PFSK-1 (cell line): ENCODE data around the gene ANXA3.

Experiments
- FOXP2 ChIP-seq: optimal IDR thresholded peaks from 2 replicates; pipeline ENCODE3; 2011; ENCODE audit warnings: borderline replicate concordance, control low read depth, inconsistent platforms; ENCODE audit not compliant: insufficient read depth; ENCODE audit errors: extremely low read length, extremely low read depth
- POLR2AphosphoS5 ChIP-seq: IDR thresholded peaks from 2 replicates; pipeline ENCODE4 v1.6.1; 2012; ENCODE audit warnings: low read depth, mild to moderate bottlenecking, control low read depth, low read length, moderate library complexity
- SIN3A ChIP-seq: IDR thresholded peaks from 2 replicates; pipeline ENCODE4 v1.6.1; 2012; ENCODE audit warnings: mild to moderate bottlenecking, low read length, moderate library complexity, borderline replicate concordance; ENCODE audit not compliant: insufficient read depth
- TAF1 ChIP-seq: IDR thresholded peaks from 2 replicates; pipeline ENCODE4 v1.6.1; 2012; ENCODE audit warnings: low read length, control low read depth, borderline replicate concordance; ENCODE audit not compliant: insufficient read depth
- TF ChIP-seq, protein P1 (sequence below), 2 experiments: IDR thresholded peaks; 2 replicates each; pipeline versions ENCODE4 v1.6.1 to v1.8.0; 2011 to 2012; ENCODE audit warnings: low read depth in 2 of 2, low read length in 2 of 2, control low read depth in 1 of 2, inconsistent platforms in 1 of 2, mild to moderate bottlenecking in 1 of 2, moderate library complexity in 1 of 2; ENCODE audit not compliant: insufficient read depth in 1 of 2

ANXA3 gene

GRCh38 chr4:78532046-78532445 lies 19.5 kb upstream of the ANXA3 start:
- no peak for TF ChIP-seq FOXP2
- TF ChIP-seq, protein P1, sequence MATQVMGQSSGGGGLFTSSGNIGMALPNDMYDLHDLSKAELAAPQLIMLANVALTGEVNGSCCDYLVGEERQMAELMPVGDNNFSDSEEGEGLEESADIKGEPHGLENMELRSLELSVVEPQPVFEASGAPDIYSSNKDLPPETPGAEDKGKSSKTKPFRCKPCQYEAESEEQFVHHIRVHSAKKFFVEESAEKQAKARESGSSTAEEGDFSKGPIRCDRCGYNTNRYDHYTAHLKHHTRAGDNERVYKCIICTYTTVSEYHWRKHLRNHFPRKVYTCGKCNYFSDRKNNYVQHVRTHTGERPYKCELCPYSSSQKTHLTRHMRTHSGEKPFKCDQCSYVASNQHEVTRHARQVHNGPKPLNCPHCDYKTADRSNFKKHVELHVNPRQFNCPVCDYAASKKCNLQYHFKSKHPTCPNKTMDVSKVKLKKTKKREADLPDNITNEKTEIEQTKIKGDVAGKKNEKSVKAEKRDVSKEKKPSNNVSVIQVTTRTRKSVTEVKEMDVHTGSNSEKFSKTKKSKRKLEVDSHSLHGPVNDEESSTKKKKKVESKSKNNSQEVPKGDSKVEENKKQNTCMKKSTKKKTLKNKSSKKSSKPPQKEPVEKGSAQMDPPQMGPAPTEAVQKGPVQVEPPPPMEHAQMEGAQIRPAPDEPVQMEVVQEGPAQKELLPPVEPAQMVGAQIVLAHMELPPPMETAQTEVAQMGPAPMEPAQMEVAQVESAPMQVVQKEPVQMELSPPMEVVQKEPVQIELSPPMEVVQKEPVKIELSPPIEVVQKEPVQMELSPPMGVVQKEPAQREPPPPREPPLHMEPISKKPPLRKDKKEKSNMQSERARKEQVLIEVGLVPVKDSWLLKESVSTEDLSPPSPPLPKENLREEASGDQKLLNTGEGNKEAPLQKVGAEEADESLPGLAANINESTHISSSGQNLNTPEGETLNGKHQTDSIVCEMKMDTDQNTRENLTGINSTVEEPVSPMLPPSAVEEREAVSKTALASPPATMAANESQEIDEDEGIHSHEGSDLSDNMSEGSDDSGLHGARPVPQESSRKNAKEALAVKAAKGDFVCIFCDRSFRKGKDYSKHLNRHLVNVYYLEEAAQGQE (IDR thresholded peaks at IDR 0.05; ENCODE audit: insufficient read depth in 1 of 2, low read depth in 2 of 2, low read length in 2 of 2) = no peak

- TF ChIP-seq TAF1 (no peak), FOXP2 (no peak), POLR2AphosphoS5 (no peak)
- TF ChIP-seq, protein P1 (IDR thresholded peaks at IDR 0.05; ENCODE audit: insufficient read depth in 1 of 2, low read depth in 2 of 2, low read length in 2 of 2) = no peak
Observed at GRCh38 chr4:78533854-78534253, 17.7 kb upstream of the ANXA3 start.

- TF ChIP-seq, protein P1 (IDR thresholded peaks at IDR 0.05; ENCODE audit: insufficient read depth in 1 of 2, low read depth in 2 of 2, low read length in 2 of 2) = no peak
- TF ChIP-seq TAF1 = no peak
- TF ChIP-seq SIN3A = no peak
- TF ChIP-seq POLR2AphosphoS5 = no peak
- no peak for TF ChIP-seq FOXP2
Observed at GRCh38 chr4:78534286-78534955, 17.1 kb upstream of the ANXA3 start.

DNA sequence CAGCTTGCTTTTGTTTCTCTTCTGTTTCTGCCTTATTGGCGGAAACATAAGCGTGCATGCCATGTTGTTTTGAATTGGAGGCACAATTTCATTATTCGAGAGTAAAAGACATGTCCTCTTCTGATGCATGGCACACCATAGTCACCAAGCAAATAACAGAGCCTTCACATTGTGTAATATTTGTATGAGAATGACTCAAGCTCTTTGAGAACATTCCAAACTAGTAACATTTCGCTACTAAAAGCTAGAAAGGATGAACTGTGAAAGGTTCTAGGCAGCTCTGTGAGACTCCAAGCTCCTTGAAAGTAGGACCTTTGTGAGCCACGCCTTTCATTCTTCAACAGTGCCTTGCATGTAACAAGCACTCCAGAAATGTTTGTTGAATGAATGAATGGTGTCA lies 9.2 kb upstream of the ANXA3 start:
- TF ChIP-seq, protein P1 (IDR thresholded peaks at IDR 0.05; ENCODE audit: insufficient read depth in 1 of 2, low read depth in 2 of 2, low read length in 2 of 2) = no peak
- no peak for TF ChIP-seq FOXP2
- TF ChIP-seq POLR2AphosphoS5 = no peak
- TF ChIP-seq TAF1 = no peak
- TF ChIP-seq SIN3A = no peak
